ENCODE data around the gene FOXN1. TPM values are rescaled to one million over a fixed set of nuclear protein-coding genes. Genes with fewer than 3 reads are reported as not detected.

FOXN1 gene
- total and polyA plus RNA-seq, 10 of the 15 experiments (the other 5 are each of a cell fraction or from before 2014, with no cell fraction given) = not detected

DNA sequence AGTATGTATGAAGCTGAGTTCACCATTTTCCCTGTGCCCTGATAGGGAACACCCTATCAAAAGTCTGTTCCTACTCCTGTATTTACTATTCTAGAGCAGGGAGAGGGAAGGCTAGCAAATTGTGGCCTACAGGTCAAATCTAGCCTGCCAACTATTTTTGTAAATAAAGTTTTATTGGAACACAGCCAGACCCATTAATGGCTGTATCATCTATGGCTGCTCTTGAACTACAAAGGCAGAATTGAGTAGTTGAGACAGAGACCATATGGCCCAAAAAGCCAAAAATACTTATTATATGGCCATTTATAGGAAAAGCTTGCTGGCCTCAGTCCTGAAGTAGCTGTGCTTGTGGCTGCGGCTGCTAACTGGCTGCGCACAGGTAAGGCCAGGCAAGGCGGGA lies 74.8 kb downstream of the FOXN1 start:
- TF ChIP-seq, protein P1, sequence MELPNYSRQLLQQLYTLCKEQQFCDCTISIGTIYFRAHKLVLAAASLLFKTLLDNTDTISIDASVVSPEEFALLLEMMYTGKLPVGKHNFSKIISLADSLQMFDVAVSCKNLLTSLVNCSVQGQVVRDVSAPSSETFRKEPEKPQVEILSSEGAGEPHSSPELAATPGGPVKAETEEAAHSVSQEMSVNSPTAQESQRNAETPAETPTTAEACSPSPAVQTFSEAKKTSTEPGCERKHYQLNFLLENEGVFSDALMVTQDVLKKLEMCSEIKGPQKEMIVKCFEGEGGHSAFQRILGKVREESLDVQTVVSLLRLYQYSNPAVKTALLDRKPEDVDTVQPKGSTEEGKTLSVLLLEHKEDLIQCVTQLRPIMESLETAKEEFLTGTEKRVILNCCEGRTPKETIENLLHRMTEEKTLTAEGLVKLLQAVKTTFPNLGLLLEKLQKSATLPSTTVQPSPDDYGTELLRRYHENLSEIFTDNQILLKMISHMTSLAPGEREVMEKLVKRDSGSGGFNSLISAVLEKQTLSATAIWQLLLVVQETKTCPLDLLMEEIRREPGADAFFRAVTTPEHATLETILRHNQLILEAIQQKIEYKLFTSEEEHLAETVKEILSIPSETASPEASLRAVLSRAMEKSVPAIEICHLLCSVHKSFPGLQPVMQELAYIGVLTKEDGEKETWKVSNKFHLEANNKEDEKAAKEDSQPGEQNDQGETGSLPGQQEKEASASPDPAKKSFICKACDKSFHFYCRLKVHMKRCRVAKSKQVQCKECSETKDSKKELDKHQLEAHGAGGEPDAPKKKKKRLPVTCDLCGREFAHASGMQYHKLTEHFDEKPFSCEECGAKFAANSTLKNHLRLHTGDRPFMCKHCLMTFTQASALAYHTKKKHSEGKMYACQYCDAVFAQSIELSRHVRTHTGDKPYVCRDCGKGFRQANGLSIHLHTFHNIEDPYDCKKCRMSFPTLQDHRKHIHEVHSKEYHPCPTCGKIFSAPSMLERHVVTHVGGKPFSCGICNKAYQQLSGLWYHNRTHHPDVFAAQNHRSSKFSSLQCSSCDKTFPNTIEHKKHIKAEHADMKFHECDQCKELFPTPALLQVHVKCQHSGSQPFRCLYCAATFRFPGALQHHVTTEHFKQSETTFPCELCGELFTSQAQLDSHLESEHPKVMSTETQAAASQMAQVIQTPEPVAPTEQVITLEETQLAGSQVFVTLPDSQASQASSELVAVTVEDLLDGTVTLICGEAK (IDR thresholded peaks at IDR 0.05; ENCODE audit: borderline replicate concordance) = peak; percentile 73
- TF ChIP-seq EED (IDR thresholded peaks at IDR 0.05; ENCODE audit: low read depth) (no peak), SIX5 (IDR thresholded peaks at IDR 0.05; ENCODE audit: low read depth, low read length, severe bottlenecking) (no peak)
- Histone ChIP-seq H3K36me3 (ENCODE audit: control insufficient read depth in 2 of 2, insufficient read depth in 2 of 2, low read length in 1 of 2) (peaks cover 40 to 43% of the 10 kb centered on the region in 2 experiments), H4K20me1 (ENCODE audit: control insufficient read depth, insufficient read depth) (no peaks in the 10 kb centered on the region), H3K27ac (ENCODE audit: control insufficient read depth, insufficient read depth) (no peak overlapping the region), H3K4me3 (no peak overlapping the region), H3K9me3 (replicated peaks; ENCODE audit: control insufficient read depth, insufficient read depth, low read length) (no peaks in the 10 kb centered on the region), H3K4me1 (ENCODE audit: control insufficient read depth, insufficient read depth, low read length) (peaks cover 20% of the 10 kb centered on the region), H3K79me2 (ENCODE audit: control insufficient read depth, insufficient read depth, low read length) (peaks cover 3% of the 10 kb centered on the region), H3K4me2 (ENCODE audit: control insufficient read depth, insufficient read depth) (no peak overlapping the region), H2AFZ (ENCODE audit: control insufficient read depth, low read depth, low read length) (no peak overlapping the region), H3K9ac (ENCODE audit: control insufficient read depth, insufficient read depth, low read length) (no peak overlapping the region), H3K27me3 (replicated peaks in 1 of 2; ENCODE audit: control insufficient read depth in 2 of 2, insufficient read depth in 2 of 2, low read length in 1 of 2) (no peaks in the 10 kb centered on the region)
- ChIA-PET RAD21 (ENCODE audit: unreplicated experiment) (no interaction called here), SMC1A (ENCODE audit: uncharacterized antibody, unreplicated experiment) (interaction anchor here (0.9 to 1.2 kb wide), 4 partner anchors 8 to 38 kb away, joined by 3 to 4 read pairs (median 3); no protein-coding TSS in a partner anchor), POLR2A (interaction anchor here (0.8 to 7.1 kb wide), 5 partner anchors 10 to 139 kb away, joined by 3 to 91 read pairs (median 4); partner anchors contain the start of genes PIGS and RPL23A), CTCF (interaction anchor here (1.1 to 1.3 kb wide), 4 partner anchors 9 to 31 kb away, joined by 3 to 9 read pairs (median 4); no protein-coding TSS in a partner anchor)
- ATAC-seq (no peak), FAIRE-seq (no peak), DNase-seq (ENCODE audit: low read depth, low spot score) (no peak)
- WGBS (ENCODE audit: insufficient coverage, insufficient replicate concordance, low lambda C conversion rate, missing lambda C conversion rate) = 95% methylated on average over 3 of the region's 3 CpGs
- in situ Hi-C loops (cut with MboI) (no loop called here), intact Hi-C loops (cut with micrococcal nuclease; ENCODE audit: unreplicated experiment) (no loop called here)
- no TSS peak for BruUV-seq (replicated peaks)

All from GM12878 (cell line).